Colonic mucosa (tissue), 4 donors: ENCODE results near the gene PIGV. TPM values are rescaled to one million over a fixed set of nuclear protein-coding genes. Genes with fewer than 3 reads are reported as not detected.

ENCODE experiments used
- DNase-seq: peaks from one replicate; pipeline ENCODE4 v3.0.0-alpha.2; 2020
- H3K27ac ChIP-seq: fragments of 200-600 bp; one replicate; pipeline ENCODE4 v1.8.0; 2021
- H3K27me3 ChIP-seq: fragments of 200-600 bp; one replicate; pipeline ENCODE4 v1.8.0; 2021
- H3K36me3 ChIP-seq: fragments of 200-600 bp; one replicate; pipeline ENCODE4 v1.8.0; 2021
- H3K4me1 ChIP-seq: fragments of 200-600 bp; one replicate; pipeline ENCODE4 v1.8.0; 2021; ENCODE audit warnings: mild to moderate bottlenecking
- H3K4me3 ChIP-seq: fragments of 200-600 bp; one replicate; pipeline ENCODE4 v1.8.0; 2021
- H3K9ac ChIP-seq, 2 donors: one replicate each; pipeline ENCODE4 v1.7.0; 2013; ENCODE audit warnings: control low read depth in 2 of 2, low read depth in 2 of 2, low read length in 2 of 2
- H3K9me3 ChIP-seq: fragments of 200-600 bp; one replicate; pipeline ENCODE4 v1.8.0; 2021
- CTCF ChIP-seq: fragments of 200-600 bp; IDR thresholded peaks from one replicate; pipeline ENCODE4 v1.8.0; 2022; ENCODE audit warnings: antibody characterized with exemption, mild to moderate bottlenecking
- intact Hi-C: fragments of 100-400 bp; cut with DNase I; formaldehyde crosslinking; loops from one replicate; pipeline ENCODE4 v1.14.1; 2022
- total RNA-seq, 2 donors: library from RNA; stranded (reverse); fragmentation: NEBNext Ultra II Directional in 1 of 2; extraction: Animal tissue kit (Norgen Biotek cat#: 25700) in 1 of 2; gene quantifications; one replicate each; pipeline ENCODE4 v1.2.1, GENCODE V29; 2021
- donor health status: healthy.
- donor health status: DM: no; HTN: no; CAD: no.
- donor health status: DM: no; HTN: no; CAD: no.

The PIGV gene
- total RNA-seq, 2 donors from 2014 or later: 16.8 to 24.2 TPM

DNA sequence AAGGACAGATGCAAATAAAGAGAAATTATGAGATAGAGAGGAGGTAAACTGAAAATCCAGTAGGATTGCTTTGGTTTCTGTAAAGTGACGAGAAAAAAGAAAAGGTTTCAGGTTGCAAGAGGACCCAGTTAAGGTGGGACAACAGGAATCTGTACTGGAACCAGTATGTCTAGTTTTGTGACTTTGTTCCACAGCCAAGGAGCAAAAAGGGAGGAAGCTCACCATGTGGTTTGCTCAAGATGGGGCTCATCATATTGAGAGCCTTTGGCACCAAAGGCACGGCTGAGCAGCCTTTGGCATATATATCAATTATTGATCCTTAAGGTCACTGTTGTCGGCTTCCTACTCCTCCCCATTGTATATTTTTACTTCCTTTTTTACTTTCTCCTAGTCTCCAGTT is 37.0 kb downstream of the PIGV start:
- H3K36me3 ChIP-seq: no peaks in the 10 kb centered on the region
- no peak overlapping the region for H3K4me3 ChIP-seq
- no peak overlapping the region for H3K27ac ChIP-seq
- DNase-seq: no peak
- TF ChIP-seq CTCF: no peak
- no peaks in the 10 kb centered on the region for H3K9me3 ChIP-seq
- no peak overlapping the region for H3K9ac ChIP-seq
- H3K27me3 ChIP-seq: no peaks in the 10 kb centered on the region
- peaks cover 14% of the 10 kb centered on the region for H3K4me1 ChIP-seq
- intact Hi-C loops: no loop called here

GRCh38 chr1:26826261-26827105 is 38.7 kb downstream of the PIGV start, which contains the start of gene ZDHHC18:
Gene ZDHHC18, plus strand, starts transcription at chr1:26826688. Its CDS starts 117 bp downstream, at chr1:26826805.
- intact Hi-C loops: no loop called here
- peaks cover 14% of the 10 kb centered on the region for H3K4me1 ChIP-seq
- peak within 1 kb of the TSS; percentile 79 to 91 for H3K9ac ChIP-seq
- peak within 1 kb of the TSS; percentile 53 for H3K4me3 ChIP-seq
- no peaks in the 10 kb centered on the region for H3K9me3 ChIP-seq
- no peak for TF ChIP-seq CTCF
- no peaks in the 10 kb centered on the region for H3K36me3 ChIP-seq
- H3K27me3 ChIP-seq: no peaks in the 10 kb centered on the region
- peak; percentile 77 for DNase-seq
- peak within 1 kb of the TSS; percentile 73 for H3K27ac ChIP-seq

DNA sequence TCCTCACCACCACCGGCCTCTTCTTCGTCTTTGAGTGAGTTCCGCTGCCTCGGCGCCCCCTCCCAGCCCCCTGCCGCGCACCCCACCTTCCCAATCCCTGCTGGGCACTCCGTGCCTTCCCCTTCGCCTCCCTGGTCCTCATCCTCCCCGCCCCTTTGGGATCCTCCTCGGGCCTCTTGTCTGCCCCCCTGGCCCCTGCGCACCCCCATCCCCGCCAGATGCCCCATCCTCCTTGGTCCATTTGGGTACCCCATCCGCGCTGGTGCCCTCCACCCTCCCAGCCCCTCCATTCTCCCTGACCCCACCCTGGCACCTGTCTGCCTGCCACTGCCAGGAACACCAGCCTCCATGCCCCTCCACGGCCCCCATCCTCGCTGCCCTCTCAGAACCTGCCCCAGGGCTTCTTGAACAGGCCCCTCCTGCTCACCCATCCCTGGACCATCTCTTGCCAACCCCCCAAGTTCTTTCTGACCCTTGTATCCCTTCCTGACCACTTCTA is 39.4 kb downstream of the PIGV start:
- H3K4me3 ChIP-seq: peak overlapping the region; percentile 53
- no peaks in the 10 kb centered on the region for H3K9me3 ChIP-seq
- peak; percentile 32 for DNase-seq
- intact Hi-C loops: no loop called here
- peak overlapping the region; percentile 75 to 76 for H3K9ac ChIP-seq
- H3K4me1 ChIP-seq: peaks cover 14% of the 10 kb centered on the region
- H3K27me3 ChIP-seq: no peaks in the 10 kb centered on the region
- H3K36me3 ChIP-seq: no peaks in the 10 kb centered on the region
- TF ChIP-seq CTCF: no peak
- no peak overlapping the region for H3K27ac ChIP-seq

DNA sequence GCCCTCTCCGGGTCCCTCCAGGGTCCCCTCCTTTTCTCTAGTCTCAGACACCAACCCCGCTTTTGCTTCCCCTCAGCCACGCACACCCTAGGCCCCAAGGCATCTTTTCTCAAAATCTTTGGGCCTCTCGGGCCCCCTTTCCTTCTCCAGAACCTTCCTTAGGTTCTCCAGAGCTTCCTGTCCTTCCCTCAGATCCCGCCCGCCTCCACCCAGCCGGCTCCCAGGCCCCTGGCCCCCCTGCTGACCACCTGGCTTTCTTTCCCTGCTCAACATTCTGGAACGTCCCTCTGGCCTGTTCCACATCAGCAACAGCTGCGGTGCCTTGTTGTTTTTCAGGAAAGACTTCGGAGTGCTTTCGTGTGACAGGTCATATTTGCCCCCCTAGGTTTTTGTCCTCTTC is 39.9 kb downstream of the PIGV start:
- no peak overlapping the region for H3K27ac ChIP-seq
- no peaks in the 10 kb centered on the region for H3K36me3 ChIP-seq
- H3K9ac ChIP-seq: peak overlapping the region in 1 of 2 donors; percentile 75
- no peaks in the 10 kb centered on the region for H3K27me3 ChIP-seq
- intact Hi-C loops: no loop called here
- no peak for DNase-seq
- peaks cover 14% of the 10 kb centered on the region for H3K4me1 ChIP-seq
- H3K9me3 ChIP-seq: no peaks in the 10 kb centered on the region
- H3K4me3 ChIP-seq: peak overlapping the region; percentile 53
- TF ChIP-seq CTCF: no peak

DNA sequence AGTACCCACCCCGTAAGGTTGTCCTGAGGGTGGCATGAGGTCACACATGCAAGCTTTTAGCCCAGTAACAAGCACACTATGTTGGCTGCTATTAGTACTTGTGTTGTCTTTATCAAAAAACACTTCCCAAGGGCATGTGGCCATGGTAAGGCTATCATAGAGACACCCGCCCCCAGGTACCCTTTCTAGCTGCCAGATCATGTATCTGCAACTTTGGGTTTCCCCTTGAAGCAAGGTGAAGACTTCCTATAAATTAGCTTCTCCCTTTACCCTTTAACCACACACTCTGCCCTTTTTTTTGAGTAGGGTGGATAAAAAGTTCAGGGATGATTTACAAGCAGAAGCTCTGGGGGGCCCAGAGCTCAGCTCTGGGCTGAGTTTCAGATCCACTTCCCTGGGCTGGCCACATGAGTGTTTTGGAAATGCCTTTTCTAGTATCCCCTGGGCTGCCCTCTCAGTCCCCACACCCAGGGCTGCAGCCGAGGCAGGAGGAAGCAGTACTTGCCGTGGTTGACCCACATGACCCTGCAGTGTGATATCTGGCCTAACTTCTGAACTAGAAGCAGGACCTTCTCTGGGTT is 40.8 kb downstream of the PIGV start:
- TF ChIP-seq CTCF: no peak
- Histone ChIP-seq H3K4me3 (no peak overlapping the region), H3K27me3 (no peaks in the 10 kb centered on the region), H3K4me1 (peaks cover 14% of the 10 kb centered on the region), H3K27ac (no peak overlapping the region), H3K9me3 (no peaks in the 10 kb centered on the region), H3K36me3 (no peaks in the 10 kb centered on the region), H3K9ac (peak overlapping the region in 1 of 2 donors; percentile 30)
- DNase-seq: peak; percentile 33
- intact Hi-C loops: no loop called here
